SK-N-SH treated with all-trans-retinoic acid at 6 μM for 48 hours (cell line): ENCODE measurements around the gene AP3B1.
"Not testable (repeated sequence)": the region's sequence is repeated elsewhere in the genome, so short reads cannot be mapped to it uniquely, and the experiment has no call there.

Source experiments
- ESRRG ChIP-seq: fragments of 250-450 bp; sonication (Bioruptor Pico); IDR thresholded peaks from 2 replicates; pipeline ENCODE4 v1.6.1; 2021; ENCODE audit warnings: mild to moderate bottlenecking
- PPARA ChIP-seq: fragments of 250-450 bp; sonication (Bioruptor Pico); IDR thresholded peaks from 2 replicates; pipeline ENCODE4 v1.5.0; 2020; ENCODE audit warnings: mild to moderate bottlenecking, borderline replicate concordance
- SNAI2 ChIP-seq: fragments of 250-450 bp; sonication (Bioruptor Pico); IDR thresholded peaks from 2 replicates; pipeline ENCODE4 v1.5.0; 2020; ENCODE audit warnings: mild to moderate bottlenecking, moderate library complexity
- TCF4 ChIP-seq: fragments of 250-450 bp; sonication (Bioruptor Pico); IDR thresholded peaks from 2 replicates; pipeline ENCODE4 v1.8.0; 2021; ENCODE audit warnings: mild to moderate bottlenecking, moderate library complexity, borderline replicate concordance
- ZC3H10 ChIP-seq: fragments of 250-450 bp; sonication (Bioruptor Pico); IDR thresholded peaks from 2 replicates; pipeline ENCODE4 v1.5.1; 2021; ENCODE audit warnings: mild to moderate bottlenecking, moderate library complexity
- ZFP30 ChIP-seq: fragments of 450-650 bp; formaldehyde crosslinking; IDR thresholded peaks from 2 replicates; pipeline ENCODE4 v1.5.0; 2022; ENCODE audit warnings: mild to moderate bottlenecking, moderate library complexity
- ZNF565 ChIP-seq: fragments of 450-650 bp; formaldehyde crosslinking; conservative IDR thresholded peaks from 2 replicates; pipeline ENCODE4 v1.5.0; 2020; ENCODE audit warnings: low read depth, mild to moderate bottlenecking, moderate library complexity
- TF ChIP-seq, protein P1 (sequence below): fragments of 250-450 bp; sonication (Bioruptor Pico); IDR thresholded peaks from 2 replicates; pipeline ENCODE4 v1.5.0; 2020; ENCODE audit warnings: mild to moderate bottlenecking, moderate library complexity

- TF ChIP-seq, protein P1, sequence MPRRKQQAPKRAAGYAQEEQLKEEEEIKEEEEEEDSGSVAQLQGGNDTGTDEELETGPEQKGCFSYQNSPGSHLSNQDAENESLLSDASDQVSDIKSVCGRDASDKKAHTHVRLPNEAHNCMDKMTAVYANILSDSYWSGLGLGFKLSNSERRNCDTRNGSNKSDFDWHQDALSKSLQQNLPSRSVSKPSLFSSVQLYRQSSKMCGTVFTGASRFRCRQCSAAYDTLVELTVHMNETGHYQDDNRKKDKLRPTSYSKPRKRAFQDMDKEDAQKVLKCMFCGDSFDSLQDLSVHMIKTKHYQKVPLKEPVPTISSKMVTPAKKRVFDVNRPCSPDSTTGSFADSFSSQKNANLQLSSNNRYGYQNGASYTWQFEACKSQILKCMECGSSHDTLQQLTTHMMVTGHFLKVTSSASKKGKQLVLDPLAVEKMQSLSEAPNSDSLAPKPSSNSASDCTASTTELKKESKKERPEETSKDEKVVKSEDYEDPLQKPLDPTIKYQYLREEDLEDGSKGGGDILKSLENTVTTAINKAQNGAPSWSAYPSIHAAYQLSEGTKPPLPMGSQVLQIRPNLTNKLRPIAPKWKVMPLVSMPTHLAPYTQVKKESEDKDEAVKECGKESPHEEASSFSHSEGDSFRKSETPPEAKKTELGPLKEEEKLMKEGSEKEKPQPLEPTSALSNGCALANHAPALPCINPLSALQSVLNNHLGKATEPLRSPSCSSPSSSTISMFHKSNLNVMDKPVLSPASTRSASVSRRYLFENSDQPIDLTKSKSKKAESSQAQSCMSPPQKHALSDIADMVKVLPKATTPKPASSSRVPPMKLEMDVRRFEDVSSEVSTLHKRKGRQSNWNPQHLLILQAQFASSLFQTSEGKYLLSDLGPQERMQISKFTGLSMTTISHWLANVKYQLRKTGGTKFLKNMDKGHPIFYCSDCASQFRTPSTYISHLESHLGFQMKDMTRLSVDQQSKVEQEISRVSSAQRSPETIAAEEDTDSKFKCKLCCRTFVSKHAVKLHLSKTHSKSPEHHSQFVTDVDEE (CRISPR knock-in tag): not testable (repeated sequence)
- TF ChIP-seq ESRRG, ZFP30, PPARA, TCF4, ZNF565, ZC3H10, SNAI2 (CRISPR knock-in tag): not testable (repeated sequence)
These were observed 124.2 kb downstream of the AP3B1 start for GRCh38 chr5:78170335-78170734.
